ENCODE measurements around the gene REEP5.
"Not testable (repeated sequence)": the region's sequence is repeated elsewhere in the genome, so short reads cannot be mapped to it uniquely, and the experiment has no call there.

Gene REEP5

DNA sequence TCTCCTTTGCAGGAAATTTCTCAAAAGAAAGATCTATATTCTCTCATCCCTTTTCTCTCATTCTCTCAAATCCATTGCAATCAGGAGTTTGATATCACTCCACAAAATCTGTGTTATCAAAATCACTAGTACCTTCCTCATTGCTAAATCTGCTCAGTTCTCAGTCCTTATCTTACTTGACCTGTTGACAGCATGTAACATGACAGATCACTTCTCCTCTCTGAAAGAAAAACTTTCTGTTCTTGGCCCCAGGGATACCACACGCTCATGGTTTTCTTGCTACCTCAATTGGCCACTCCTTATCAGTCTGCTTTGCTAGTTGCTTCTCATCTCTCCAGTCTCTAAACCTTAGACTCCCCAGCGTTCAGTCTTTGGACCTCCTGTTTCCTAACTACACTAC lies 38.8 kb downstream of the REEP5 start:
- no peak for DNase-seq

DNA sequence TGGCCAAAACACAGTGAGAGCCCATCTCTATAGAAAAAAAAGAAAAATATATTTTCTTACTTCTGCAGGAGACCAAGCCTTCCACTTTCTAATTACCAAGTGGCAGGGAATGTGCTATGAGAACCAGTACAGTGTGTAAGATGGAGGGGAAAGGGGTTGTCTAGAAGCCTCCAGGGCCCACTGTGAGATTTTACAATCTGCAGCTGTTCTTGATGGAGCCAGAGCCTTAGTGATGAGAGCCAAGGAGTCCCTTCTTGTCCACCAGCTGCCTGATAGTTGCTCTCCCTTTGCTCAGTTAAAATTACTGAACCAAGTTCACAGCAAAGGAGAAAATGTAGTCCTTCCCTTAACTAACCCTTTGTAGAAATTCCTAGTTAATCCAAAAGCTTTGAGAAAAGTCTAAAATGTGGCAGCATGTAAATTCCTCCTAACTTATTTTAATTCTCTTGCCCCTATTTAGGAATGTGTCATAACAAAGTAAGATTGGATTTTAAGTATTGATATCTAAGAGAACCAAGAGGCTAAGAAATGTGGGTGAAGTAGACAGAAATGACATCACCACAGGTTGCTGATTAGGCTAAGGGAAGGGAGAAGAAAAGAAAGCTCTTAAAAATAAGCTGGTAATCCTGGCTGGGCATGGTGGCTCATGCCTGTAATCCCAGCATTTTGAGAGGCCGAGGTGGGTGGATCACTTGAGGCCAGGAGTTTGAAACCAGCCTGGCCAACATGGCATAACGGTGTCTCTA lies 41.6 kb downstream of the REEP5 start:
- no peak for DNase-seq

DNA sequence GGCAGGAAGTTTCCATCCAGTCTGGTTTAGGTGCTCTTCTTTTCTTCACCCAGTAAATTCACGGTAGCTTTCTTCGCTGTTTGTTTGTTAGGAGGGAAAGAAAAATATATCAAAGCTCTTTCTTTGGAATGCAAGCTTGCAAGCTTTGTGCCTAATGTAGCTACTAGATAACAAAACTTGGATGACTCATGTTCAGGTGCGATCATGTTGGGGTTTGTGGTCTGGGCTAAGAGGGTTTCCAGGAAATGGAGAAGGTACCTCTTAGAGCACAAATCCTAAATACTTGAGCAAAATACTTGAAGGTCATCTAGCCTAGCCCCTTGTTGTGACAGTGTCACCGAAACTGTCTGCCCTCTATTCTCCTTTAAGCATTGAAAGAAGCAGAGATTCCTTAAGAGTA lies 43.3 kb downstream of the REEP5 start:
- no peak for DNase-seq

DNA sequence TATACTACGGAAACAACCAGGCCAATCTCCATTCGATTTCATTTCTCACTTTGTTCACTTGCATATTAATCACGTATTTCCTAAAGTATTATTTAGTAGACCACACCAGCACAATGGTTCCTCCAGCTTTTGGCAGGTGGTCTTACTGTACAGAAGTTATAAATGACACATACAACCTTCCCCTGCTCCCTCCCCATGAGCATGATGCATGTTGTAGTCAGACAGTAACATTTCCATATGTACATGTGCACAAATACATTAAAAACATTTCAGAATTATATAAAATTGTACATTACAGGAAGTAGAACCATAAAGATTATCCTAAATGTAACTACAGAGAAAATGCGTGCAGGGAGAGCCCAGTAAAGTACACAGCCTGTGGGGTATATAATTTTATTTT lies 43.9 kb downstream of the REEP5 start:
- no peak for DNase-seq

DNA sequence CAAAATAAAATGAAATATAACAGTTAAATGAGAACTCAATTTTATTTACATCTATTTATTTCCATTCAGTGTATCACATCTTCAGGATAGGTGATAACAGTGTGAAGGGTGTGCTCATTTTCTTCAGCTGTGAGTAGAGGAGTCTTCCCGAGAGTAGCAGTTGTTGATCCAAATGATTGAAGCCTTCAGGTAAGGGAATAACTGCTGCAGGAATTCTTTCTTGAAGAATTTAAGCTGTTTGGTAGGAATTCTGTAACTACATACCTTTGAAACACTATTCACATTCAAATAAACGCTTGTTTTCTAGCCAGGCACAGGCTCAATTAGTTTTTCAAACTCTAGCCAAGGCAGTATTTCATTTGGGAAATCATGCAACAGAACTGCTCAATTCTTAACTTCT lies 45.7 kb downstream of the REEP5 start:
- DNase-seq: no peak

DNA sequence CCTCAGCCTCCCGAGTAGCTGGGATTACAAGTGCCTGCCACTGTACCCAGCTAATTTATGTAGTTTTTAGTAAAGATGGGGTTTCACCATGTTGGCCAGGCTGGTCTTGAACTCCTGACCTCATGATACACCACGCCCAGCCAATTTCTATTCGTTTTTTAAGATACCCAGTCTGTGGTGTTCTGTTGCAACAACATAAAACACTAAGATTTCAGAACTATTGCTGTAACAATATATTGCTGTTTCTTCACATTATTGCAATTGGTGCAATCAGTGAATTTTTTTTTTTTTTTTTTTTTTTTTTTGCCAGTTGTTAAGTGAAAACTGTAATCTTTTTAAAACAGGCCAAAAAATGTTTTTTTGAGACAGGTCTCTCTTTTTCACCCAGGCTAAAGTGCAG lies 51.1 kb downstream of the REEP5 start:
- DNase-seq: no peak

DNA sequence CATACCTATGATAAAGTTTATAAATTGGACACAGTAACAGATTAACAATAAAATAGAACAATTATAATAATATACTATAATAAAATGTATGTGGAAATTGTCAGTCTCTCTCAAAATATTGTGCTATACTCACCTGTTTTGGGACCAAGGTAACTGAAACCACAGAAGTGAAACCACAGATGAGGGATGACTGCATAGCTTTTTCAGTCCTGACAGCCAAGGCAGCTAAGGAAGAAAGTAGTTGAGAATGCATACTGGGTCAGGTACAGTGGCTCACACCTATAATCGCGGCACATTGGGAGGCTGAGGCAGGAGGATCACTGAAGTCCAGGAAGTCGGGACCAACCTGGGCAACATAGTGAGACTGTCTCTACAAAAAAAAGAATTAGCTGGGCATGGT lies 52.1 kb downstream of the REEP5 start:
- DNase-seq: no peak

DNA sequence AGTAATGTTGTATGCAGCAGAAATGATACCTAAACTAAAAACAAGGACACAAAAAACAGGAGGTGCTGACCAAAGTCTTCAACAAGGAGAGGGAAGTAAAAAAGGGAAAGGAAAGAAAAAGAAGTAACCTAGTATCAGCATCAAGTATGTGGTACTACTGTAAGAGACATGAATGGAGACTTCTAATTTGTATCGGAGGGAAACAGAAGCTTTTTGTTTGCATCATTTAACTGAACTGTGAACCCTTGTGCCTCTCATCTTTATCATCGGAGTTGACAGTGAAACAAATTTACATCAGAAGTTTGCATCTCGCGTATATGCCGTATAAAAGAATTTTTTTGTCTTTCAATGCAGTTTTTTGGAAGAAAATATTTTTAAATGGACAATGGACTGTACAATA lies 54.6 kb downstream of the REEP5 start:
- DNase-seq: no peak

DNA sequence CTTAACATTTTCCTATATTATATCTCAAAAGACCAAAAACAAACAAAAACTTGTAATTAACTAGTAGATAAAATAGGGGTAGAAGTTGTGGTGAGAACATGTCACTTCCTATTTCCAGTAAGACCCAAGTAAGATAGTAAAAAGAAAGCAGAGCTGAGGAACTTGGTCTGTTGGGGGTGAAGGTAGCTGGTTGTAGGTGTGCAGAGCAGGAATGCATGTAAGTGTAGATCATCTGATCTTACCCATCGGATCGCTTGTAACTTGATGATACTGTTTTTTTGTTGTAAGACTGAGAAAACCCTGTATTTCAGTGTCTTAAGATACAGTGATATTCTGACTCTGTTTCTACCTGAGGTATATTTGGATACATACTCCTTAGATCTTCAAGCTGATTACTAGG lies 55.3 kb downstream of the REEP5 start:
- DNase-seq: no peak

DNA sequence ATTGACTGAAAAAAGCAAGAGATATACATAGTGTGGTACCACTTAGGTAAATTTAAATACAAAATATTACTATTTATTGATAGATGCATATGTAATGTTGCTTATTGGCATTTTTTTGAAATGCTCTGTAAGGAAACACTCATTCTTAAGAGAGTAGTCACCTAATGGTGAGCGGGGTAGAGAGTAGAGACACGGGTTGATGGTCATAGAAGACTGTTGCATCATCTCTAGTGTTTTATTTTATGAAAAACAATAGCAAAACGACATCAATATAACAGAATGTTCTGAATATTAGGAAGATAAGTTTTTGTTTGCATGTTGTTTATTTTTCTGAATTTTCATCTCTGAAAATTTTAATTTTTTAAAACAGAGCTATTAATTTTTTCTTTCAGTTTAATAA lies 56.9 kb downstream of the REEP5 start:
- no peak for DNase-seq

DNA sequence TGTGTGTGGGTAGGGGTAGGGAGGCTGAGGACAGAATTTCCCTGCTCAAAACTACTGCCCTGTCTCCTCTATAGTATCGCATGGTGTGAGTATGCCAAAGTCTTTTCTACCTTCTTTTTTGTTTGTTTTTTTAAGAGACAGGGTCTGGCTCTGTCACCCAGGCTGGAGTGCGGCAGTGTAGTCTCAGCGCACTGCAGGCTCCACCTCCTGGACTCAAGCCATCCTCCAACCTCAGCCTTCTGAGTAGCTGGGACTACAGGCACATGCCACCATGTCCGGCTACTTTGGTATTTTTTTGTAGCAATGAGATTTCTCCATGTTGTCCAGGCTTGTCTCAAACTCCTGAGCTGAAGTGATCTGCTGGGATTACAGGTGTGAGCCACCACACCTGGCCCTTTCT lies 58.5 kb downstream of the REEP5 start:
- no peak for DNase-seq

DNA sequence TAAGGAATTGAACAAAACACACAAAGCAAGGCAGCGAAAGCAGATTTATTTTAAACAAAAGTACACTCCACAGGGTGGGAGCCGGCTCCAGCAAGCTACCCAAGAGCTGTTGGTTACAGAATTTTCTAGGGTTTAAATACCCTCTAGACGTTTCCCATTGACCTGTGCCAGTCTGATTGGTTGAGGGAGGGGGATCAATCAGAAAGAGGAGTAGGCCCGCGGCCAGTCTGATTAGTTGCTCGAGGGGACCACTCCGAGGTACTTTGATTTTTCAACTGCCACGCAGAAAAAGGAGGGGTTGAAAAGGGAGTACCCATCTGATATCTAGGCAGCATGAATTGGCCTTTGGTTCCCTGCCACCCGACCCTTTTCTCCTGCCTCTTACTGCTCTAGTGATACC lies 59.9 kb downstream of the REEP5 start:
- no peak for DNase-seq

DNA sequence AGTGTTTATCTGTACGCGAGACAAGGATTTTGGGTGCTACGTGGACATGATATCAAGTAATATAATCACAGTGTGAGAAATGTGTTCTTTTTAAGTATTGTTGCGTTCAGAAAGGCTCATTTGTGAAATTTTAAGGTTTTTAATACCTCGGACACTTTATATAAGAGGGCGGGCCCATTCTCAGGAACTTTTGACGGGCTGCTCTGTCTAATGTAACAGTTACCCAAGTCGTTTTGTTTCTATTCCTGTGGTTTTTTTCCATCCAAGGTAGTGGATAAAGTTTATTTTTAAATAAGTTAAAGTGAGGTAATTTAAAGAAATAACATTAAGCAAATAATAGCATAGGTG lies 60.4 kb downstream of the REEP5 start:
- no peak for DNase-seq

DNA sequence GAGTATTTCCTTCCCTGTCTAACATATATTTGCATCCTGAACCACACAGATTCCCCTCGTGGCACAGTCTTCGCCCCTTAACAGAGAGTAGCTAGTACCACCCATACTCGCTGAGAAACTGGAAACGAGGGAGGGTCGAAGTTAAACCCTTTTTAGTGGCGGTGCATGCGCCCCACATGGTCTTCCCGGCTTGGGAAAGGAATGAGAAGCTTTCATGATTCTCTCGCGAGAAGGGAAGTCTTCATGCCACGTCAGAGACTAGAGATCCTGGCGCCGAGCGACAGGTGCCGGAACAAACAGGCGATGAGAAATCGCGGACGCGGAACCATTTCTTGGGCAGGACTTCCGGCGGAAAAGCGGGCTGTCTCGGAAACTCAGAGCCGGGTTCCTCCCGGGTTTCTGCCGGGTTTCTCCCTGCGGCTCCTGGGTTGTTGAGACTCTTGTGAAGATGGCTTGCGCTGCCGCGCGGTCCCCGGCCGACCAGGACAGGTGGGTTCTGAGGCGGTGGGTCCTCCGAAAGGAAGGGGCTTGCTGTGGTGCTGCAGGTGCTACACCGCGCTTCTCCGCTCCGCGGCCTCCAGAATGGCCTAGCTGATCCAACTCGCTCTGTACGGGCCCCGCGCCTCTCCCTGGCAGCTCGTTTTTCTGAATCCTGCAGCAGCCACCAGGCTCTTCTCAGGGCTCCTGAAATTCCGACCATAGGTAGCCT lies 60.9 kb downstream of the REEP5 start, which contains the start of gene SRP19:
SRP19 (plus strand) TSS at position 359 of the 709 bp plus-strand sequence; CDS start at position 449, 90 bp downstream.
- DNase-seq: peak; percentile 92

DNA sequence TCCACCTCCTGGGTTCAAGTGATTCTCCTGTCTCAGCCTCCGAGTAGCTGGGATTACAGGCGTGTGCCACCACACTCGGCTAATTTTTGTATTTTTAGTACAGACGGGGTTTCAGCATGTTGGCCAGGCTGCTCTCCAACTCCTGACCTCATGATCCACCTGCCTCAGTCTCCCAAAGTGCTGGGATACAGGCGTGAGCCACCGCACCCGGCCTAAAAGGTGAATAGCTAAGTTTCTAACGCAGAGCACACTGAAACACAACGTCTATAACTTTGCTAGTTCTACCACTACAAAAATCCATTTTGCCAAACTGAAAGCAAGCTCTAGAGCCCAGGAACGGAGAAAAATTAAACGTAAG lies 61.5 kb downstream of the REEP5 start:
- DNase-seq: not testable (repeated sequence)

DNA sequence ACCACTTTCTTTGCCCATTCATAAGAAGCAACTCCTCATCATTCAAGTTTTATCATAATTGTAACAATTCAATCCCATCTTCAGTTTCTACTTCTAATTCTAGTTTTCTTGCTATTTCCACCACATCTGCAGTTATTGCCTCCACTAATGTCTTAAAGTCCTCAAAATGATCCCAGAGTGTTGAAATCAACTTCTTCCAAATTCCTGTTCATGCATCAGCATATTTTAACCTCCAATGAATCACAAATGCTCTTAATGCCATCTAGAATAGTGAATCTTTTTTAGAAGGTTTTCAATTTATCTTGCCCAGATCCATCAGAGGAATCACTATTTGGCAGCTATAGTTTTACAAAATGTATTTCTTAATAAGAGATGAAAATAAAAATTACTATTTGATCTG lies 64.2 kb downstream of the REEP5 start:
- DNase-seq: no peak

DNA sequence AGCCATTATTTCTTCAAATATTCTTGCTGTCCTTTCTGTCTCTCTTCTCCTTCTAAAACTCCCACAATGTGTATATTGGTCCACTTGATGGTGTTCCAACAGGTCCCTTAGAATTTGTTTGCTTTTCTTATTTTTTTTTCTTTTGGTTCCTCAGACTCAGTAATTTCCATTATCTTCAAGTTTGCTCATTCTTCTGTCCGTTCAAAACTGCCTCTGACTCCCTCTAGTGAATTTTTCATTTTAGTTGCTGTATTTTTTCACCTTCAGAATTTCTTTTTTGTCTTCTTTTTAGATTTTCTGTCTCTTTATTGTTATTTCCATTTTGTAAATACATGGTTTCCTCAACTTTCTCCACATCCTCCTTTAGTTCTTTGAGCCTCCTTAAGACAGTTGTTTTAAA lies 67.4 kb downstream of the REEP5 start:
- no peak for DNase-seq

DNA sequence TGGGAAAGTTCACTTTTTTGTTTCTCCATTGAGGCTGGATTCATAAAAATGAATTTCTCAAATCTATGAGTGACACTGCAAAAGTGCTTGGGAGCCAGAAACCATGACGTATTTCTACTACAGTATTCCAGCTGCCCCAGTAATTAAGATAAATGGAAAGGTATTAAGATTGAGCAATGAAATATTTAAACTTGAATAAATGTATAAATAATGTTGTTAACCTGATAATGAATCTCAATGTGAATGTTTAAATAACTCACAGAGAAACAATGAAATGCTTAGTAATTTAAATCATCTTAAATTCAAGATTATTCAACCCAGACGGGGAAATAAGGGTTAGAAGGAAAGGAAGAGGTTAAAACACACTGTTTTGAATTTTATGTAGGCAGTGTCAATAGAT lies 72.1 kb downstream of the REEP5 start:
- no peak for DNase-seq

DNA sequence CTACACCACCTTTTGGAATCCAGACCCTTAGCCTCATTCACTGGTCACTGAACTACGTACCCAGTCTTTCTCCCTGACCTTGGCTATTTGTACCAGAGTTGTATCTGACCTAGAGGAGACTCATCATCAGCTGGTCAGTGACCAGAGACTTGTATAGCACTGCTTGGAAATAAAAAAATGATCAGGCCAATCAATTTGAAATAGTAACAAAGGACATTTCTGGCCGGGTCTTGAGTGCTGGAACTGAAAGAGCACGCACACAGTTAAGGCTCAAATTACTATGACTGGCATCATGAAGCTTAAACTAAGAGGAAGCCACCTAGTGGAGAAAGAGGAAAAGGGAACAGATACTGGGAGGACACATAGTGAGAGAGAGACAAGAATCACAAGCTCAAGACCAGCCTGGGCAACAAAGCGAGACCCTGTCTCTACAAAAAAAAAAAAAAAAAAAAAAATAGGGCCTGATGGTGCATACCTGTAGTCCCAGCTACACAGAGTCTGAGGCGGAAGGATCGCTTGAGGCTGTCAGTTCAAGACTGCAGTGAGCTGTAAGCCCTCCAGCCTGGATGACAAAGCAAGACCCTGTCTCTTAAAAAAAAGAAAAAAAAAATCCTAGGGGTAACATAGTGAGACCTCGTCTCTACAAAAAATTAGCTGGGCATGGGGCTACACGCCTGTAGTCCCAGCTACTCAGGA lies 73.8 kb downstream of the REEP5 start:
- DNase-seq: peak; percentile 73

DNA sequence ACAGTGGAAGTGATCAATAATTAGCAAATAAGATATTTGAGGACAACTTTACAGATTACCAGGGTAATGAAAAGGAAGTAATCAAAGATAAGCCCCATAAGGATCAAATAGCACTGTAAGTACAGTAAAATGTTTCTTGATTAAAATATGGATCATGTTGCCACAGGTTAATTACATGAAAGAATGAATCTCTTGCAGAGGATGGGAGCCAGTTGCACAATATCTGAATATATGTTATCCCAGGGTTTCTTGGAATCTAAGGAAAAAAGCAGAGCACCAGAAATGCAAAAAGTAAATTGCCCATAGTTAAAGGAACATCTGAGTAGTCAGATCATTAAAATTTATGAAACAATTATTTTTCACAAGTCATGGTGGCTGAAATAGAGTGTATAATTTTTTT lies 74.7 kb downstream of the REEP5 start:
- no peak for DNase-seq

DNA sequence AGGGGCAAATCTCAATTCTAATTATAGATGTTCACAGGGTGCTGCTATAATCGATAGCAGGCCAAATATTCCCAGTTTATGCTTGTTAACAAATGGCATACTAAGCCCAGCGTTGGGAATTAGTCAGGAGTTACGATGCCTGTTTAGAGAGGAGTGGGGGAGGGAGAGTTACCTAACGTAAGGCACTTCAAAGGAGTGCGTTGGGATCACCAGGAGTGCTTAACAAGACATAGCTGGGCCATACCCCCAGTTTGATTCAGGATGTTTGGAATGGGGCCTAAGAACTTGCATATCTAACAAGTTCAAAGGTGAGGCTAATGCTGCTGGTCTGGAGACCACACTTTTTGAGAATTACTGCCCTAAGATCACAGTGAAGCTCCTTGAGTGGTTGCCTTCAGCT lies 75.5 kb downstream of the REEP5 start:
- no peak for DNase-seq

DNA sequence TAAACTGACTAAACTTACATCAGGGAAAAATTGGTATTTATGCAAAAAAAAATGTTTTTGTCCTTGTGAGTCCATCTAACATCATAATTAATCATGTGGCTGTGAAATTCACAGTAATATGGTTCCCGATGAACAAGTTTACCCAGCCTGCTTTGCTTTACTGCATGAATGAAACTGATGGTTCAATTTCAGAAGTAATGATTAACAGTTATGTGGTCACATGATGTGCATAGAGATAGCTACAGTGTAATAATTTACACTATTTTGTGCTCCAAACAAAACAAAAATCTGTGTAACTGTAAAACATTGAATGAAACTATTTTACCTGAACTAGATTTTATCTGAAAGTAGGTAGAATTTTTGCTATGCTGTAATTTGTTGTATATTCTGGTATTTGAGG lies 77.5 kb downstream of the REEP5 start:
- DNase-seq: no peak

DNA sequence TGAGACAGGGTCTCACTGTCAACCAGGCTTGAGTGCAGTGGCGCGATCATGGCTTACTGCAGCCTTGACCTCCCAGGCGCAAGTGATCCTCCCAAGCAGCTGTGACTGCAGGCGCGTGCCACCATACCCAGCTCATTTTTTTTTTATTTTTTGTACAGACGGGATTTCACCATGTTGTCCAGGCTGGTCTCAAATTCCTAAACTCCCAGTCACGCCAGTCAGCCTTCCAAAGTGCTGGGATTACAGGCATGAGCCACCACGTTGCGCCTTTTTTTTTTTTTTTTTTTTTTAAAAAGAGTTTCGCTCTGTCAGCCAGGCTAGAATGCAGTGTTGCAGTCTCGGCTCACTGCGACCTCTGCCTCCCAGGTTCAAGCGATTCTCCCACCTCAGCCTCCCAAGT lies 88.1 kb downstream of the REEP5 start:
- DNase-seq: no peak

DNA sequence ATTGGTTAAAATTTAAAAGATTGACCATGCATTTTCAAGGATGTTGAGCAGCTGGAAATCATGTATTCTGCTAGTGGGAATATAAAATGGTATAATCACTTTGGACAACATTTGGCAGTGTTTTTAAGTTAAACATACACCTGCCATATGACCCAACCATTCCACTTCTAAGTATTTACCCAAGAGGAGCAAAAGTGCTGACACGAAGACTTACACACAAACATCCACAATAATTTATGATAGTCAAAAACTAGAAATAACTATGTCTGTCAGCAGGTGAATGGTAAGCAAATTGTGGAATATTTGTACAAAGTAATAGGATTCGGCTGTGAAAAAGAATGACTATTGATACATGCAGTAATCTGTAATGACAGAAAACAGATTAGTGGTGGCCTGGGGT lies 91.6 kb downstream of the REEP5 start:
- no peak for DNase-seq
